ENCODE measurements around the gene FGD2. TPM values are rescaled to one million over a fixed set of nuclear protein-coding genes. Genes with fewer than 3 reads are reported as not detected.
"Not testable (repeated sequence)": the region's sequence is repeated elsewhere in the genome, so short reads cannot be mapped to it uniquely, and the experiment has no call there.

FGD2 gene
- total RNA-seq, 1 experiment from 2014 or later = not detected

DNA sequence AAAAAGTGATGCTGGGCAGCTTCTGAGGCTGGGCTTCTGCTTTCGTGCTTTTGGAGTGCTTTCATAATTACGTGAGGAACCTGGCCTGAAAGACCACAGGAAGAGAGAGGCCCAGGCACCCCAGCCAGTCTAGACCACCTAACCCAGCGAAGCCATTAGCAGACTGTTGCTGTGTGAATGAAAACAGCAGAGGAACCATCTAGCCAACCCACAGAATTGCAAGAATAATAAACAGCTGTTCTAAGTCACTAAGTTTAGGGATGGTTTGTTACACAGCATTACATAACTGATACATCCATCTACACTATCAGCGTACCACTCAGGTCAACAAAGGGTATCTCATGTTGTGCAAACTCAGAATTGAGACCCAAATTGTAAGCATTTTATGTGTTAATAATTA lies 34.5 kb downstream of the FGD2 start:
- no peak for DNase-seq (ENCODE audit: low read depth)

DNA sequence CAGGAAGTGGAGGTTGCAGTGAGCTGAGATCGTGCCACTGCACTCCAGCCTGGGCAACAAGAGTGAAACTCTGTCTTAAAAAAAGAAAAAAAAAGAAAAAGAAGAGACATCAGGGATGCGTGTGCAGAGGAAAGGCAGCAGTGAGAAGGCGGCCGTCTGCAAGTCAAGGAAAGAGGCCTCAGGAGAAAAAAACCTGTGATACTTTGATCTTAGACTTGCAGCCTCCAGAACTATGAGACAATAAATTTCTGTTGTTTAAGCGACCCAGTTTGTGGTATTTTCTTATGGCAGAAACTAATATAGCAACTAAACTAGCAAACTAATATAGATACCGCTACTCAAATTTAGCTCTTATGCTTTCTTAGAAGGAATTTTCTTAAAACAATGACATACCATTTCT lies 36.1 kb downstream of the FGD2 start:
- no peak for DNase-seq (ENCODE audit: low read depth)

DNA sequence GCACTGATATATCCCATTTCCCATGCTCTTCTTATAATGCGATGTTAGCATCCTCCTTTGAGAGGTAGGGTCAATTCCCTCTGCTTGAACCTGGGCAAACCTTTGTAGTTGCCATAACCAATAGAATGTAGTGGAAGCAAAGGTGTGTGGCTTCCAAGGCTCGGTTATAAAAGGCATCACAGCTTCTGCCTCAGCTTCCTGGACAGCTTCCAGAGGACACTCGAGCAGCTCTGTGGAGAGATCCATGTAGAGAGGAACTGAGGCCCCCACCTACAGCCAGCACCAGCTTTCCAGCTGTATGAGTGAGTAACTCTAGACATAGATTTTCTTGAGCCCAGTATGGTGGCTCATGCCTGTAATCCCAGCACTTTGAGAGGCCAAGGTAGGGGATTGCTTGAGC lies 36.7 kb downstream of the FGD2 start:
- no peak for DNase-seq (ENCODE audit: low read depth)

DNA sequence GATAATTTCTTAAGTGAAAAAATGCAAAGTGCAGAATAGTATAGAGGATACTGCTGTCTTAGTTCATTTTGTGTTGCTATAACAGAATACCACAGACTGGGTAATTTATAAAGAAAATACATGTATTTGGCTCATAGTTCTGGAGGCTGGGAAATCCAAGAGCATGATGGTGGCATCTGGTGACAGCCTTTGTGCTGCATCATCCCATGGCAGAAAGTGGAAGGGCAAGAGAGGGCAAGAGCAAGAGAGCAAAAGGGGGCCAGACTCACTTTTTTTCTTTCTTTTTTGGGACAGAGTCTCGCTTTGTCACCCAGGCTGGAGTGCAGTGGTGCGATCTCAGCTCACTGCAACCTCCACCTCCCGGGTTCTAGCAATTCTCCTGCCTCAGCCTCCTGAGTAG lies 37.6 kb downstream of the FGD2 start:
- DNase-seq (ENCODE audit: low read depth) = not testable (repeated sequence)

DNA sequence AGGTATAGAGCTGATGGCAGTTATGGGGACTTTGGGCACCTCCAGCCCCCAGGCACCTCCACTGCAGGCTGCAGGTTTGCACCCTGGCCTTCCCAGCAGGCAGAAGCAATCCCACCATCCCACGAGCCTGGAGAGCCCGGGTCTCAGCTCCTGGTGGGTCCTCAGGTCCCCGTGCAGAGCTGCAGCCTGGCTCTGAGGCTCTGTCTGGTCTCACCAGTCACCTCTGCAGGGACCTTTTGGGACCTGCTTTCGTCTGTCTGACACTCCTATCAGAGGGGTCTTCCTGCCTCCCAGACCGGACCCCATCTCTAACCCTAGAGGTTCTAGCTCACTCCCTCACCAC lies 41.9 kb downstream of the FGD2 start:
- no peak for DNase-seq (ENCODE audit: low read depth)

DNA sequence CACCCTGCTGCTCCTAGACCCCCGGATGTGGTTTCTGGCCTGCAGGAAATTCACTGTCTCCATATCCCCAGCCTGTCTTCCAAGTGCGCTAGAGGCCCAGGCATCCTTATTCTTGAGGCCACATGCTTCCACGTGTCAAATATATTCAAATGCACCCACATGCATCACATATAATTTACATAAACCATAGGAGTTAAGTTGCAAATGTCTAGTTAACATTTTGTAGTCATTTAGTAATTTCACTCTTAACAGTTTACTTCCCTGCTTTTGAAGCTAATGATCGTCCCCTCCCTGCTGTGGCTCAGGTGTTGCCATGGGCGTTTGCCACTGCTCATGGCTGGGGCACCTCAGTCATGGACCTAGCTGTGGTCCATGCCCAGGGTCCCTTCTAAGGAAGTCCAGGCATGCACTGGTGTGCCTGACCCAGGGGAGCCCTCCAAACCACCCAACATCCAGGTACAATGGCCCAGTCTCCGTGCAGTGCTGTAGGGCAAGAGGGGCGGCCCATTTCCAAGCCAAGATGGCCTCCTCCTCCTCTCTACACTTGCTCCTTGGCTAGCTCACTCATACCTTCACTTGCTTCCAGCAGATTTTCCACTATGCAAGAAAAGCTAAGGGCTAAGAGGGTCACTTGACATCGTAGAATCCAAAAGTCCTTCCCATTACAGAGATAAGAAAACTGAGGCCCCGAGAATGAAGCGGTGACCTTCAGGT lies 42.4 kb downstream of the FGD2 start:
- no peak for DNase-seq (ENCODE audit: low read depth)

DNA sequence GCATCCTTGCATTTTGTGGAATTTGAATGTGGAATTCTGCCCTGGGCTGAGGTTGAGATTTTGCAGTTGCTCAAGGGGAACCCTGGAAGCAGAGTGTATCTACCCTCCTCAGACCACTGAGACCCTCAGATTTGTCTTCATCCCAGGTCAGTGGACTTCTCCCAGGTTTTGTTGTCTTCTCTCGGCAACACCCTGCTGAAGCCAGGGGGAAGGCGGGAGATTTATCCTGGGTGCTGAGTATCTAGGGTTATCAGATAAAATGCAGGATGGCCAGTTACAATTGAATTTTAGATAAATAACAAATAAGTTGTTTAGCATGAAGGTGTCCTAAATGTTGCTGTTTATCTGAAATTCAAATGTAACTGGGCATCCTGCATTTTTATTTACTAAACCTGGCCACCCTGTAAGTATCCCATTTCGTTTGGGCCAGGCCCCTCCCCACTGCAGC lies 43.0 kb downstream of the FGD2 start:
- DNase-seq (ENCODE audit: low read depth) = no peak

DNA sequence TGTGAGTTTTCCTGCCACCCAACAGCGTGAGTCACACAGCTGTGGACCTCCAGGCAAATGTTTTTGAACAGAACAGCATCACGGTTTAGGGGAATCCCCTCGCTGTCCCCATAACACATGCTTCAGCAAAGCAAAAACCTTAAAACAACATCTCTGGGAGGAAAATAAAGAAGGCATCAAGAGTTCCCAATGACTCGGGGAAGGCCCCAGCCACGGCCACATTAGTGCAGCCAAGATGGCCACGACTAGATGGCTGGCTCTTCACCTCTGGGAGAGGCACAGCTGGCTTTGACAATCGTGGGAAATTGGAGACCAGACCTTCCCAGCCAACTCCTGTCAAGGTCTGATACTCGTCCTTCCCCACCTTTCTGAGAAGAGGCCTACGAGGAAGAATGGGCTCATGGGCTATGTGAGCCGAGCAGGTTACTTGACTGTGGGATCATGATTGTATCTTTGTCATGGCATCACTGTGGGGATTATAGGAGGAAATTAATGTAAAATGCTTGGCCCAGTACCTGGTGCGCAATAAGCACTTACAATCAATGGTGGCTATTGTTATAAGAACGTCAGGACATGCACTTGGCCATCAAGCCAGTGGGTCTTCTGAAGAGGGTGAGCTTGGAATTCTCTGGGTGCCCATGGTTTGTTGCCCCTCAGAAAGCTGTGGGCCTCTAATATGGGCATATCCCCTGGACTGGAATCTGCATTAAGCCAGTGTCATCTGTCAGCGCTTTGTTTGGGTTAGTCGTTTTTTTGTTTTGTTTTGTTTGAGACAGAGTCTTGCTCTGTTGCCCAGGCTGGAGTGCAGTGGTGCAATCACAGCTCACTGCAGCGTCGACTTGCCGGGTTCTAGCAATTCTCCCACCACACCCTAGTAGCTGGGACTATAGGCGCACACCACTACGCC lies 43.6 kb downstream of the FGD2 start:
- DNase-seq (ENCODE audit: low read depth) = peak; percentile 93

DNA sequence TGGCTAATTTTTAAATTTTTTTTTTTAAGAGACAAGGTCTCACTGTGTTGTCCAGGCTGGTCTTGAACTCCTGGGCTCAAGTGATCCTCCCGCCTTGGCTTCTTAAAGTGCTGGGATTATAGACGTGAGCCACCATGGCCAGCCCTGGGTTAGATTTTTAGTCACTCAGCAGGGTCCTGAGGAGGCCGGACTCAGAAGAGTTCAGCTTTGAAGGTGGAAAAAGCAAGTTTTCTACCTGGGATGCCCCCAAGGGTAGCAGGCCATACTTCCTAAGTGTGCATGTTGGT lies 44.2 kb downstream of the FGD2 start:
- DNase-seq (ENCODE audit: low read depth) = no peak

DNA sequence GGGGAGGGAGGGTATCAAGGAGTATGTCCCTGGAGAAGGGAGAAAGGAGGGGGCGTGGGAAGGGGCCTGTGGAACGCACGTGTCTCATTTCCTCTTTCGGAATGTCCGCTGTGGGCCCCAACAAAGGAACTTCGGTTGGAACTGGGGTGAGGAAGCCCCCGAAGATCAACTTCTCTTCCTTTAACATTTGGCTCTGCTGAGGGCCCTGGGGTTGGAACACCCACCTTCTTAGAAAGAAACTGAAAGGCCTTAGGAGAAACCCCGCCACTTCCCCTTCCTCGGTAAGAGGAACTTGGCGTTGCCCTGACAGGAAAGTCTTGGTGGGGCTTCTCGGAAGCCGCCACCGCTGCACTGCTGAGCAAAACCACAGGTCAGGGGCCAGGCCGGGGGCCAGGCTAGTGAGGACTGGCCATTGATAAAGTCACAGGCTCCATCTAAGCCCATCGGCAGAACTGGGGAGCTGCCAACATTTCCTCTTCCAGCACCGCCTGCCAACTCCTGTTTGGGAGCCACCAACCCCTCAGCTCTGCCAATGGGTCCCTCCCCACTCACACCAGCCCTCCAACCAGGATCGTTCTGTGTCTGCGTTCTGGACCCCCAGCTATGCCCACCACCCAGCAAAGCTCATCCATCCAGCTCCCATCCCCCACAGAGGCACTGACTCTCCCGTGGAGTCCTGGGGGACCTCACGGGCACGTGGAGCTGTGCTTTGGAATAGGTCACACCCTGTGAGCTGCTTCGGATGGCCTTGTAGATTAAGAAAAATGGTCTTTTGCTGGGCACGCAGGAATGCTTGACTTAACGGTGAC lies 44.8 kb downstream of the FGD2 start:
- no peak for DNase-seq (ENCODE audit: low read depth)

DNA sequence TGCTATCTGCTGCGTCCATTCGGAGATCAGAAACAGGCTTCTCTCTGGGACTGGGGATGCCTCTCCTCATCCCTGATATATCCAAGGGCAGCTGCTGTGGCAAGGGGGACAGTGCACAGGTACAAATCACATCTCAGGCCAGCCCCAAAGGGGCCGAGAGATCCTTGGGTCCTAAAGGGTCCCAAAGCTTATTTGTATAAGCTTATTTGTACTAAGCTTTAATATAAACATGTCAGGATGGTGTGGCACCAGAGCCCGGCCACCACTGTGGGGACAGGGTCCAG lies 45.3 kb downstream of the FGD2 start:
- DNase-seq (ENCODE audit: low read depth) = no peak

DNA sequence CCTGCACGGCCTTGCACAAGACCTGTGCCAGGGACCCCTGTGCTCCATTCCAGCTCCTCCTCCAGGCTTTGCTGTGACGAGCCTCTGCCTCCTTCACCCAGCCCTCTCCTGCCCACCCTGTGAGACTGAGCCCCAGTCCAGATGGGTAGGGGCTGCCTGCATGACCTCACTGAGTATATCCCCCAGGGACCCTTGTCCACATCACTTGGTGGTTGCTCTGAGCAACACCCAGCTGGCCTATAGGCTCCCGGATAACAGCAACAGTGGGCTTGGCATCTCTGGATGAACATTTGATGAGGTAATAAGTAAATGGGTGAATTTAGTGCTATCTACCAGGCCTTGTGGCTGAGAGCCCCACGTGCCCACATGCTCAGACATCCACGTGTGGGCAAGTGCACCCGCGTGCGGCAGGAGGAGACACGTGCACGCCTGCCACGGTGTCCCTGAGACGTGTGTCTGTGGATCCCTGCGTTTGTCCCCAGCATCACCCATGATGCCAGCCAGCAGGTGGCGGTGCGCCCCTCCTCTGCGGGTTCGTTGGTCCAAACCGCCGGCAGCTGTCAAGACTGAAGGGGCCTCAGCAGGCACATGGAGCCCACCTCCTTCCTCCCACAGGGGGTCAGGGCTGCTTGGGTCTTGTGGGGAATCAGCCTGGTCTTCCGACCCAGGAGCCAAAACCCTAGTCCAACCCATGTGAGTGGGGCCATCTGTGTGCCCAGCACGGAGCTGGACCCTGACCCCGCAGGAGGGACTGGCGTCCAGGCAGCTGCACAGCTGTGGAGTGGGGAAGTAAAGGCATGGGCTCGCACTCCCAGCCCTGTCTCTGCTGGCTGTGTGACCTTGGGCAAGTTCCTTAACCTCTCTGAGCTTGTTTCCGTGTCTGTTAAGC lies 45.9 kb downstream of the FGD2 start:
- peak; percentile 88 for DNase-seq (ENCODE audit: low read depth)

DNA sequence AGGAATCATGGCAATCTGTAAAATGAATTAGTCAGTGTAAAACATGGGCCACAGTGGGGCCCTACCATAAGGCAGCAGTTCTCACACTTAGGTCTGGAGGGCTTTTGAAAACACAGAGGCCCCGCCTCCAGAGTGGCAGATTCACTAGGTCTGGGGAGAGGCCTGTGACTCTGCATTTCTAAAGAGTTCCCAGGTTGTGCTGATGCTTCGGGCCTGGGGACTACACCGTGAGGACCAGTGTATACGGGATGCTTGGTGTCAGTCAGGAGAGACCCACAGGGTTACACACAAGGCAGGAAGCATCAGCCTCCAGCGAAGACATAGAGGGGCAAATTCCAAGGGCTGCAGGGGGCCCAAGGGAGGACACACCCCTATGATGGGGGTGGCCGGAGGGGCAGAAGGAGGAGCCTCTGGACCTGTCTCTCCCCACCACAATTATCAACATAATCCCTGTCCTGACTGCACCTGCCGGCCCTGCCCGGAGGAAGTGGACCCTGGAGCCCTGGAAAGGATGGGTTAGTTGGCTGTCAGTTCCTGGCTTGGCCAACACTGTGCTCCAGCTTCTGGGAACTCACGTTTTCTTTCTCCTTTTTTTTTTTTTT lies 46.7 kb downstream of the FGD2 start:
- no peak for DNase-seq (ENCODE audit: low read depth)

DNA sequence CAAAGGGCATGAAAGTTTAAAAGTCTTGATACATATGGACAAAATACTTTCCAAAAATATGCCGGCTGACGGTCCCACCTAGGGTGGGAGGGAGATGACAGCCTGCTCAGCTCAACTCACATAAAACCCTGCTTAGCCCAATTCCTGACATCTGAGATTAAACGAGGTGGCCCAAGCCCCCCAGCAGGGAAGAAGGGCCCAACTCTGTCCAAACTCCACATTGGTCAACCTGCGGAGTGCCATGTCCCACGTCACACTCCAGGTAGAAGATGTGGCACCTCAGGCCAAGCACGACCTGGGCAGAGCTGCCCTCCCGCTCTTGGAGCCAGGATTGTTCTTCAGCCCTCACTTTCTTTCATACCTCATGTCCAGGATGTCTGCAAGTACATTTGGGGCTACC lies 48.2 kb downstream of the FGD2 start:
- DNase-seq (ENCODE audit: low read depth) = no peak

DNA sequence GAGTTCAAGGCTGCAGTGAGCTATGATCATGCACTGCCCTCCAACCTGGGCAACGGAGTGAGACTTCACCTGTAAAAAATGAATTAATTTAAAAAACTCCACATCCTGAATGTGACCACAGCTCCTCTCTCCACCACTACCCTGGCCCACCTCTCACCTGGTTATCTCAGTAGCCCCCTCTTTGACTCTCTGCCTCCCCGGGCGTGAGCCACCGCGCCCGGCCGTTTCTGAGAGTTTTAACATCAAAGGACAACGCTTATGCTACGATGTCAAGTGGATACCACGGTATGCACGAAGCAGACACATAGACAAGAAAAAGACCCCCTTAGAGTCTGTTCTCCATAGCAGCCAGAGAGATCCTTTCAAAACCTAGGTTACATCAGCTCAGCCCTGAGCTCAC lies 48.7 kb downstream of the FGD2 start:
- DNase-seq (ENCODE audit: low read depth) = no peak

DNA sequence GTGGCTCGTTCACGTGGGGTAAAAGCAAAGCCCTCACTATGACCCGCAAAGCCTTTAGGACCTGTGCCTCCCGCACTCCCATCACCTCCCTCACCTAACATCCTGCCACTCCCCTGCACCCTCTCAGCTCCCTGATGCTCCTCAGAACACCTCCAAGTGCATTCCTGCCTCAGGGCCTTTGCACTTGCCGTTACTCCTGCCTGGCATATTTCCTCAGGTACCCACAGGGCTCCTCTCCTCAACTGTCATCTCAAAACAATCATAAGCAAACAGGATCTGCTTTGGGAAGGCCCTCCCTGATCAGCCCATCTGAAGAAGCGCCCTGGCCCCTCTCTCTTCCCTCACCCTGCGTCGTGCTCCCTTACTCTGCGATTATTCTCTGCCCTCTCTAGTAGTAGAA lies 49.1 kb downstream of the FGD2 start:
- DNase-seq (ENCODE audit: low read depth) = no peak

DNA sequence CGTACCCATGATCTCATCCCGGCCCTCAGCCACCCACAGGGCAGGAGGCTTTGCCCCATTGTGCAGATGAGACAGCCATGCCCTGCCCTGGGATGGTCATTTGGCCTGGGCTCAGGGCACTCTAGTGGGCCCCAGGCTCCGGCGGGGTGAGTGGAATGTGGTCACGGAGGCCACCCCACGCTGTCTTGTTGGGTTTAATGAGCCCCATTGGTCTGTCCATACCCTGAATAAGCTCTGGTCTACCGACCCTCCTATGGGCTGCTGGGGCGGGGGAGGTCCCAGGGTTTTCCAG lies 50.6 kb downstream of the FGD2 start:
- no peak for DNase-seq (ENCODE audit: low read depth)

DNA sequence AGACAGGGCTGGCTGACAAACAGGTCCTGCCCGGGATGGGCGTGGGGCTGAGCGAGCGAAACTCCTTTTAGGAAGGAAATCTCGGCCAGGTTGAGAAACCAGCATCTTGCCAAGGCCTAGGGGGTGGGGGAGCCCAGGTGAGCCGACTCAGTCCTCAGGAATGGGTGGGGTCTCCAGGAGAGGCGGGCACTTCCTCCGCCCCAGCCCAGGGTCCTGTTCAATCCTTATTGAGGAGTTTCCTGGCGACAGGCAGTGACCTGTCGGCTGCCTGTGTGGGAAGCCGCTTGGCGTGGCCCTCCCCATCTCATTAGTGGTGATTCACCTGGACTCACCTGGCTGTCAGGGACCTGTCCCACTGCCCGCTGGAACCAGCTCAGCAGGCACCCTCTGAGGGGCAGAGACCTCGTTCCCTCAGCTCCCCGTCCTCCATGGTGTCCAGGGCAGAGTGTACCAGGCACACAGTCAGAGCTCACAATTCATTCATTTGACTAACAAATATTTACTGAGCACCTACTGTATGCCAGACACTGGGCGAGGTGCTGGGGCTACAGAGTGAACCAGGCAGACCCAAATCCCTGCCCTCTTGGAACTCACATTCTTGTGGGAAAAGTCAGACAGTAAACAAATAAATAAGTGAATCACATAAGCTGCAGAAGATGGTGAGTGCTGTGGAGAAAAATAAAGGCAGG lies 51.1 kb downstream of the FGD2 start:
- no peak for DNase-seq (ENCODE audit: low read depth)

DNA sequence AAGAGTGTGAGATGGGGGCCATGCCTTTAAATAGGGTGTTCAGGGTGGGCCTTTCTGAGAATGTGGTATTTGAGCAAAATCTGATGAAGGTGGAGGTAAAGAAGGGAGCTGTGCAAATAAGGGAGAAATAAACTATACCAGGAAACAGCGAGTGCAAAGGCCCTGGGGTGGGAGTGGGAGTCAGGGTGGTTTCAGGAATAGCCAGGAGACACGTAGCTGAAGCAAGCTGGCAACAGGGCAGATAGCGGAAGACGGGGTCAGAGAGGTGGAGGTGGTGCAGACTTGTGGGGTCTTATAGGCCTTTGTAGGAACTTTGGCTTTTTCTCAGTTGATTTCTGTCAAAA lies 51.6 kb downstream of the FGD2 start:
- DNase-seq (ENCODE audit: low read depth) = no peak

DNA sequence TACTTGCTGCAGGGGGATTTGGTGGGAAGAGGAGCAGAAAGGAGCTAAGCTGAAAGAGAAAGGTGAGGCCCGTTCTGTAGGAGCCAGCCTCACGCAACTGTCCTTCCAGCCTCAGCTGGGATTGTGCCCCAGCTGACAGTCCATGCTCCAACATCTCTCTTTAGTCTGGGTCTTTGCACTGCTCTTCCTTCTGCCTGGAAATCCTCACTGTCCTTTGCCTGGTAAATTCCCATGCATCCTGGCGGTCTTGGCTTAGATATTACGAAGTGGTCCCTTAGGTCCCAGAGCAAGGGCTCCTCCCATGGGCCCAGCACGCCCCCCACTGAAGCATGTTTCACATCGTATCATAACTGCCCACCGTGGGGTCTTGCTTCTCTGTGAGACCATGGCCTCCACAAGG lies 52.2 kb downstream of the FGD2 start:
- no peak for DNase-seq (ENCODE audit: low read depth)

DNA sequence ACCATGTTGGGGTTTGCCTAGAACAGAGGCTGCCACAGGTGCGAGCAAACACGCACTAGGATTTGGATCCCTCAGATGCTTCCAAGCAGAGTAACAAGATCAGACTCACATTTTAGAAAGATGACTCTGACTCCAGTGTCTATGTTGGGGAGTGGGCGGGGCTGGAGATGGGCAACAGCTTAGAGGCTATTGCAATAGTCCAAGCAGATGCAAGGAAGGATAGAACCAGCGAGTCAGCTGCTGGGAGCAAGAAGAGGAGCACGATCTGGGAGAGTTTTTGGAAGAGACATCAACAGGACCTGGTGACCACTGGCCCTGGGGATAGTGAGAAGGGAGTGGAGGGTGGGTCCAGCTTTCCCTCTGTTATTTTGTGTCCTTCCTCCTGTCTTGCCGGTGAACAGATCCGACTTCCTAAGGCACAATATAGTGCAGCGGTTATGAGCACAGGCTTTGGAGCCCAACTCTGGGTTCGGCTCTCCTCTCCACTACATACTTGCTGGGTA lies 52.7 kb downstream of the FGD2 start:
- no peak for DNase-seq (ENCODE audit: low read depth)
